ENCODE data around the gene BUD31.
A peak's percentile ranks its signal among the peaks of the same experiment; 100 is the strongest.
"Not testable (repeated sequence)": the region's sequence is repeated elsewhere in the genome, so short reads cannot be mapped to it uniquely, and the experiment has no call there.

The BUD31 gene

GRCh38 chr7:99399597-99399996, 9.2 kb upstream of the BUD31 start:
- DNase-seq (ENCODE audit: low spot score) = no peak

GRCh38 chr7:99402854-99403253, 5.9 kb upstream of the BUD31 start:
- no peak for DNase-seq (ENCODE audit: low spot score)

- DNase-seq (ENCODE audit: low spot score) = no peak
Measured at GRCh38 chr7:99403764-99404163, 5.0 kb upstream of the BUD31 start.

GRCh38 chr7:99404235-99404976, 4.4 kb upstream of the BUD31 start:
- DNase-seq (ENCODE audit: low spot score) = no peak

GRCh38 chr7:99404977-99405320, 3.8 kb upstream of the BUD31 start:
- no peak for DNase-seq (ENCODE audit: low spot score)

- DNase-seq (ENCODE audit: low spot score) = no peak
Measured at GRCh38 chr7:99406557-99406956, 2.2 kb upstream of the BUD31 start.

GRCh38 chr7:99407872-99408378, 844 bp upstream of the BUD31 start:
- DNase-seq (ENCODE audit: low spot score) = peak; percentile 59

- no peak for DNase-seq (ENCODE audit: low spot score)
Measured at GRCh38 chr7:99409192-99409572, 413 bp downstream of the BUD31 start.

GRCh38 chr7:99409806-99410205, 1.0 kb downstream of the BUD31 start:
- DNase-seq (ENCODE audit: low spot score) = no peak

- no peak for DNase-seq (ENCODE audit: low spot score)
Measured at GRCh38 chr7:99410635-99411034, 1.9 kb downstream of the BUD31 start.

- DNase-seq (ENCODE audit: low spot score) = not testable (repeated sequence)
Measured at GRCh38 chr7:99415513-99416127, 6.9 kb downstream of the BUD31 start.

GRCh38 chr7:99418260-99418659, 9.5 kb downstream of the BUD31 start:
- DNase-seq (ENCODE audit: low spot score) = no peak

- no peak for DNase-seq (ENCODE audit: low spot score)
Measured at GRCh38 chr7:99419323-99420021, 10.7 kb downstream of the BUD31 start.

- no peak for DNase-seq (ENCODE audit: low spot score)
Measured at GRCh38 chr7:99420213-99420612, 11.4 kb downstream of the BUD31 start.

- no peak for DNase-seq (ENCODE audit: low spot score)
Measured at GRCh38 chr7:99420986-99421385, 12.2 kb downstream of the BUD31 start.

GRCh38 chr7:99422186-99422585, 13.4 kb downstream of the BUD31 start:
- no peak for DNase-seq (ENCODE audit: low spot score)

GRCh38 chr7:99422625-99423024, 13.9 kb downstream of the BUD31 start:
- no peak for DNase-seq (ENCODE audit: low spot score)

GRCh38 chr7:99424932-99425730, 16.4 kb downstream of the BUD31 start:
- no peak for DNase-seq (ENCODE audit: low spot score)

- DNase-seq (ENCODE audit: low spot score) = no peak
Measured at GRCh38 chr7:99428972-99429566, 20.3 kb downstream of the BUD31 start.

GRCh38 chr7:99429756-99430155, 21.0 kb downstream of the BUD31 start:
- no peak for DNase-seq (ENCODE audit: low spot score)

- DNase-seq (ENCODE audit: low spot score) = not testable (repeated sequence)
Measured at GRCh38 chr7:99431756-99432540, 23.2 kb downstream of the BUD31 start.

Data from kidney capillary endothelial cell (primary cell).